Testis (tissue), 3 donors: ENCODE data around the gene AHDC1. TPM values are rescaled to one million over a fixed set of nuclear protein-coding genes. Genes with fewer than 3 reads are reported as not detected.

Experiments
- DNase-seq: peaks from one replicate; pipeline ENCODE4 v3.0.0-alpha.2; 2019
- H3K27ac ChIP-seq, 2 donors: fragments of 200-600 bp; sonication (generic); one replicate each; pipeline ENCODE4 v1.5.1; 2019
- H3K27me3 ChIP-seq: fragments of 200-600 bp; sonication (generic); one replicate; pipeline ENCODE4 v1.5.1; 2019
- H3K36me3 ChIP-seq: fragments of 200-600 bp; sonication (generic); one replicate; pipeline ENCODE4 v1.5.1; 2017; ENCODE audit warnings: low read depth; ENCODE audit errors: missing control alignments
- H3K4me1 ChIP-seq: fragments of 200-600 bp; sonication (generic); one replicate; pipeline ENCODE4 v1.5.1; 2019
- H3K4me3 ChIP-seq, 2 donors: fragments of 200-600 bp; sonication (generic); one replicate each; pipeline ENCODE4 v1.5.1; 2017 to 2019
- H3K9me3 ChIP-seq: fragments of 200-600 bp; sonication (generic); one replicate; pipeline ENCODE4 v1.5.1; 2017
- CTCF ChIP-seq, 3 experiments: fragments of 450-650 bp in 2 of 3; fragments of 200-600 bp in 1 of 3; sonication (generic) in 1 of 3; IDR thresholded peaks; one replicate each; pipeline ENCODE4 v1.5.1; 2016 to 2019; ENCODE audit warnings: antibody characterized with exemption in 3 of 3, mild to moderate bottlenecking in 2 of 3, moderate library complexity in 1 of 3
- POLR2A ChIP-seq: fragments of 450-650 bp; IDR thresholded peaks from one replicate; pipeline ENCODE4 v1.6.1; 2017; ENCODE audit warnings: antibody characterized with exemption, mild to moderate bottlenecking, moderate library complexity
- WGBS, 2 donors: methylation state at CpG; one replicate each; pipeline ENCODE4 v1.1.5; 2018; 5-methylcytosine and 5-hydroxymethylcytosine counted together
- intact Hi-C: fragments of 100-400 bp; cut with DNase I; formaldehyde crosslinking; loops from one replicate; pipeline ENCODE4 v1.15.1; 2023; ENCODE audit warnings: low total_unique reads
- polyA plus RNA-seq: library from polyadenylated mRNA; stranded (reverse); fragments of 350-450 nt; fragmentation: Illumina TruSeq; extraction: RNeasy Lipid Tissue Mini Kit (QIAGEN cat#74804); gene quantifications from one replicate; pipeline ENCODE4 v1.2.3, GENCODE V29; 2014; ENCODE audit warnings: low read depth, low replicate concordance; ENCODE audit not compliant: insufficient read depth
- total RNA-seq, 2 donors: library from RNA; depleted of rRNA; stranded (reverse); fragments of >200 nt; gene quantifications; one replicate each; pipeline ENCODE4 v1.2.3, GENCODE V29; 2016

Gene AHDC1
- total and polyA plus RNA-seq, 3 donors from 2014 or later, result 32.5 to 86.8 (median 73.7) TPM

- Histone ChIP-seq H3K9me3 (no peaks in the 10 kb centered on the region), H3K4me1 (peaks cover 86% of the 10 kb centered on the region), H3K4me3 (no peak overlapping the region), H3K27ac (peak overlapping the region; percentile 79 to 88), H3K27me3 (no peaks in the 10 kb centered on the region), H3K36me3 (no peaks in the 10 kb centered on the region)
- TF ChIP-seq POLR2A (no peak), CTCF (IDR thresholded peaks at IDR 0.05) (no peak)
- intact Hi-C loops, result no loop called here
- 28 to 43% methylated on average over 8 to 9 of the region's 9 CpGs for WGBS, 2 donors
- DNase-seq, result peak; percentile 71
Measured at GRCh38 chr1:27561124-27561899, 42.6 kb downstream of the AHDC1 start.

GRCh38 chr1:27560268-27561123, 43.4 kb downstream of the AHDC1 start:
- DNase-seq, result no peak
- no peaks in the 10 kb centered on the region for H3K27me3 ChIP-seq
- no peaks in the 10 kb centered on the region for H3K36me3 ChIP-seq
- 36 to 60% methylated on average over 11 to 13 of the region's 13 CpGs for WGBS, 2 donors
- intact Hi-C loops, result no loop called here
- no peak overlapping the region for H3K4me3 ChIP-seq
- peaks cover 86% of the 10 kb centered on the region for H3K4me1 ChIP-seq
- TF ChIP-seq CTCF (IDR thresholded peaks at IDR 0.05) (no peak), POLR2A (no peak)
- H3K9me3 ChIP-seq, result no peaks in the 10 kb centered on the region
- peak overlapping the region; percentile 79 to 88 for H3K27ac ChIP-seq

- Histone ChIP-seq H3K27ac (peak overlapping the region in 1 of 2 donors; percentile 37), H3K27me3 (no peaks in the 10 kb centered on the region), H3K4me1 (peaks cover 86% of the 10 kb centered on the region), H3K4me3 (no peak overlapping the region), H3K9me3 (no peaks in the 10 kb centered on the region), H3K36me3 (no peaks in the 10 kb centered on the region)
- TF ChIP-seq POLR2A (no peak), CTCF (IDR thresholded peaks at IDR 0.05) (no peak)
- WGBS, 2 donors, result 64 to 71% methylated on average over 8 of the region's 8 CpGs
- DNase-seq, result no peak
- intact Hi-C loops, result loop anchor here (5.0 kb wide), 1 partner anchor 43 kb away; the partner anchor contains the start of gene AHDC1
Measured at GRCh38 chr1:27559466-27560030, 44.4 kb downstream of the AHDC1 start.

- H3K27ac ChIP-seq, result peak overlapping the region; percentile 53 to 86
- no peaks in the 10 kb centered on the region for H3K27me3 ChIP-seq
- WGBS, 2 donors, result 32 to 49% methylated on average over 9 to 10 of the region's 11 CpGs
- peaks cover 70% of the 10 kb centered on the region for H3K4me1 ChIP-seq
- no peaks in the 10 kb centered on the region for H3K9me3 ChIP-seq
- H3K36me3 ChIP-seq, result no peaks in the 10 kb centered on the region
- no peak for TF ChIP-seq POLR2A
- TF ChIP-seq CTCF (IDR thresholded peaks at IDR 0.05), result no peak
- DNase-seq, result no peak
- intact Hi-C loops, result loop anchor here (5.0 kb wide), 1 partner anchor 45 kb away; the partner anchor contains the start of gene AHDC1
- no peak overlapping the region for H3K4me3 ChIP-seq
Measured at GRCh38 chr1:27557596-27558340, 46.2 kb downstream of the AHDC1 start.
